ENCODE results near the gene ALOX5AP.

- TF ChIP-seq POLR2A (IDR thresholded peaks at IDR 0.05; ENCODE audit: low read length) (no peak), GATA1 (IDR thresholded peaks at IDR 0.05; ENCODE audit: low read depth, low read length) (no peak)
Measured at GRCh38 chr13:30745906-30746686, 10.8 kb downstream of the ALOX5AP start.
